ENCODE measurements around the gene APOD. TPM values are rescaled to one million over a fixed set of nuclear protein-coding genes. Genes with fewer than 3 reads are reported as not detected.

Gene APOD
- total and polyA plus RNA-seq, 9 of the 15 experiments (the other 6 are each of a cell fraction or from before 2014, with no cell fraction given): 0.18 to 0.50 (median 0.35) TPM; not detected in 1

- CTCF ChIA-PET (ENCODE audit: low intra/inter-chr PET ratio): interaction anchor here (0.7 kb wide), 1 partner anchor 147 kb away, joined by 4 read pairs; the partner anchor contains the start of gene MUC20
- ATAC-seq (no peak), FAIRE-seq (no peak)
Observed at GRCh38 chr3:195573611-195574496, 9.9 kb downstream of the APOD start.

More at GRCh38 chr3:195573611-195574496, 9.9 kb downstream of the APOD start:
- no peak overlapping the region for H3K27ac ChIP-seq (ENCODE audit: extremely low read depth, low read depth, low read length)
- DNase-seq (ENCODE audit: extremely low read depth in 1 of 4, low spot score in 3 of 4): no peak
- H3K9me3 ChIP-seq (replicated peaks; ENCODE audit: control insufficient read depth, insufficient read depth, low read depth, low read length): no peaks in the 10 kb centered on the region
- BruUV-seq (replicated peaks): no TSS peak
- no peaks in the 10 kb centered on the region for H3K36me3 ChIP-seq (ENCODE audit: control insufficient read depth, insufficient read depth, low read length)
- H3K27me3 ChIP-seq (ENCODE audit: control insufficient read depth in 2 of 2, insufficient read depth in 2 of 2, low read length in 2 of 2): peaks cover 22 to 49% of the 10 kb centered on the region in 2 experiments
- no peak for TF ChIP-seq OTX1 (CRISPR knock-in tag; IDR thresholded peaks at IDR 0.05)
- no peak for TF ChIP-seq BRCA1 (IDR thresholded peaks at IDR 0.05)
- no peak for TF ChIP-seq BRCA1 (CRISPR knock-in tag; IDR thresholded peaks at IDR 0.05)
- TF ChIP-seq ATF6 (CRISPR knock-in tag; IDR thresholded peaks at IDR 0.05): no peak
- TF ChIP-seq MCM3 (IDR thresholded peaks at IDR 0.05): no peak
- no peak for TF ChIP-seq ZNF274 (IDR thresholded peaks at IDR 0.05; ENCODE audit: borderline replicate concordance, low read depth, low read length)
- TF ChIP-seq ILF3 (IDR thresholded peaks at IDR 0.05; ENCODE audit: borderline replicate concordance): no peak
- TF ChIP-seq SETDB1 (IDR thresholded peaks at IDR 0.05; ENCODE audit: low read length): no peak
- TF ChIP-seq SMARCC2 (IDR thresholded peaks at IDR 0.05; ENCODE audit: low read depth): no peak
- TF ChIP-seq KAT8 (IDR thresholded peaks at IDR 0.05; ENCODE audit: low read depth): no peak
- H3K79me2 ChIP-seq (ENCODE audit: control insufficient read depth, insufficient read depth, low read length): no peaks in the 10 kb centered on the region
- no peak overlapping the region for H3K4me3 ChIP-seq
- no peak overlapping the region for H3K9ac ChIP-seq (ENCODE audit: insufficient read depth in 1 of 2, low read depth in 2 of 2, low read length in 2 of 2)
- H3K9me1 ChIP-seq (ENCODE audit: control insufficient read depth, insufficient read depth, low read length): no peaks in the 10 kb centered on the region
- no peaks in the 10 kb centered on the region for H4K20me1 ChIP-seq (replicated peaks; ENCODE audit: control insufficient read depth, insufficient read depth, low read length)
- in situ Hi-C loops (cut with MboI): no loop called here
- intact Hi-C loops (cut with micrococcal nuclease): no loop called here
- H2AFZ ChIP-seq (ENCODE audit: low read depth, low read length): no peak overlapping the region
- H3K4me1 ChIP-seq (replicated peaks in 1 of 2; ENCODE audit: control insufficient read depth in 2 of 2, insufficient read depth in 2 of 2, low read length in 2 of 2): peaks cover 2 to 7% of the 10 kb centered on the region in 2 experiments; a peak in 2 of 5 replicates
- 8% methylated on average over 19 of the region's 19 CpGs for WGBS (ENCODE audit: insufficient coverage, low coverage, missing lambda C conversion rate)
- H3K4me2 ChIP-seq (ENCODE audit: insufficient read depth, low read length): no peak overlapping the region
- POLR2A ChIA-PET: interaction anchor here (1.7 kb wide), 1 partner anchor 10 kb away, joined by 4 read pairs; the partner anchor contains the start of gene APOD
